Measurements from ENCODE around the gene TUBGCP5. TPM values are rescaled to one million over a fixed set of nuclear protein-coding genes. Genes with fewer than 3 reads are reported as not detected.

The TUBGCP5 gene
- total RNA-seq, 2 donors from 2014 or later = 6.8 to 11.6 TPM

DNA sequence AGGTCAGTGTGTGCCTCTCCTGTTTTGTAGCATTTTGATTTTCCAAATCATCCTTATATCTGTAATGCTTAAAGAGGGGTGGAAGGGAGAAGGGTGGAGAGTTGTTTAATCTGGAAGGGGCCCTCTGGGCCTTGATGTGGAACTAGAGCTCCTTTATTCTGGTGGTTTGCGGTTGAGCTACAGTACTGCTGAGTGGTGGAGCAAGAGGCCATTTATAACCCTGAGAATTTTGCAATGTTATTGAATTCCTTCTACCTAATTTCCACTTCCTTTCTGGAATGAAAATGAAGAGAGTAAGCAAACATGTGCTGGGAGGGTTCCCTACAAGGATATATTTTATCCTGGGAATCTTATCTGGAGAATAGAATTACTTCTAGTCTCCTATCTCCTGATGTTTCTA is 35.3 kb upstream of the TUBGCP5 start:
- Histone ChIP-seq H3K36me3 (no peaks in the 10 kb centered on the region), H3K9me3 (no peaks in the 10 kb centered on the region), H3K27me3 (no peaks in the 10 kb centered on the region), H3K4me3 (no peak overlapping the region), H3K4me1 (no peaks in the 10 kb centered on the region), H3K27ac (no peak overlapping the region)
- no peak for TF ChIP-seq CTCF (IDR thresholded peaks at IDR 0.05)
- DNase-seq (ENCODE audit: low spot score) = no peak

- no peaks in the 10 kb centered on the region for H3K9me3 ChIP-seq
- no peak overlapping the region for H3K4me3 ChIP-seq
- H3K27me3 ChIP-seq = no peaks in the 10 kb centered on the region
- no peak for DNase-seq (ENCODE audit: low spot score)
- H3K36me3 ChIP-seq = no peaks in the 10 kb centered on the region
- H3K27ac ChIP-seq = no peak overlapping the region
- no peaks in the 10 kb centered on the region for H3K4me1 ChIP-seq
- TF ChIP-seq CTCF (IDR thresholded peaks at IDR 0.05) = no peak
These were observed 34.7 kb upstream of the TUBGCP5 start for GRCh38 chr15:23073890-23074646.

- Histone ChIP-seq H3K27ac (no peak overlapping the region), H3K27me3 (no peaks in the 10 kb centered on the region), H3K9me3 (peaks cover 0 to 4% of the 10 kb centered on the region in 2 donors), H3K4me1 (no peaks in the 10 kb centered on the region), H3K36me3 (no peaks in the 10 kb centered on the region), H3K4me3 (no peak overlapping the region)
- no peak for DNase-seq (ENCODE audit: low spot score)
- no peak for TF ChIP-seq CTCF (IDR thresholded peaks at IDR 0.05)
These were observed 33.3 kb upstream of the TUBGCP5 start for GRCh38 chr15:23072633-23073032.

DNA sequence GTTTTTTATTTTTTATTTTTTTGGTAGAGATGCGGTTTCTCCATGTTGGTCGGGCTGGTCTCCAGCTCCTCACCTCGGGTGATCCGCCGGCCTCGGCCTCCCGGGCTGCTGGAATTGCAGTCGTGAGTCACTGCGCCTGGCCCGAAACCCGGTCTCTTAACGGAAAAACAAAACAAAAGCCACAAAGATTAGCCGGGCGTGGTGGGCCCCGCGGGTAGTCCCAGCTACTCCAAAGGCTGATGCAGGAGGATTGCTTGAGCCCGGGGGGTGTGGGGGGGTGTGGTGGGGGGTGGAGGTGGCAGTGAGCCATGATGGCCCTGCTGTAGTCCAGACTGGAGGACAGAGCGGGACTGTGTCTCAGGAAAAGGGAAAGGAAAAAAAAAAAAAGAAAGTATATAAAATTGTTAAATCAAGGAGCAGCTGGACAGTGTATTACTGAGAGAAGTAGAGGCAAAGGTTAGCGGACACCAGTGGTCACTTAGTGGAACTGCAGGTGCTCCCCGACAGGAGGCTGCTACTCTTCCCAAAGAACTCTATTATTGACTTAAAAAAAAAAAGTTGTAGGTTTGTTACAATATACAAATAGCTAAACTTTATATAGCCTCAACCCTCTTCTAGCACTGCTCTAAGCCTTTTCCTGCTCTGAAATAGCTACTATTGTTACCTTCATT is 30.3 kb upstream of the TUBGCP5 start:
- no peaks in the 10 kb centered on the region for H3K27me3 ChIP-seq
- no peak for DNase-seq (ENCODE audit: low spot score)
- H3K4me3 ChIP-seq = no peak overlapping the region
- no peaks in the 10 kb centered on the region for H3K4me1 ChIP-seq
- H3K9me3 ChIP-seq = peaks cover 0 to 7% of the 10 kb centered on the region in 2 donors
- H3K27ac ChIP-seq = no peak overlapping the region
- TF ChIP-seq CTCF (IDR thresholded peaks at IDR 0.05) = no peak
- H3K36me3 ChIP-seq = no peaks in the 10 kb centered on the region

DNA sequence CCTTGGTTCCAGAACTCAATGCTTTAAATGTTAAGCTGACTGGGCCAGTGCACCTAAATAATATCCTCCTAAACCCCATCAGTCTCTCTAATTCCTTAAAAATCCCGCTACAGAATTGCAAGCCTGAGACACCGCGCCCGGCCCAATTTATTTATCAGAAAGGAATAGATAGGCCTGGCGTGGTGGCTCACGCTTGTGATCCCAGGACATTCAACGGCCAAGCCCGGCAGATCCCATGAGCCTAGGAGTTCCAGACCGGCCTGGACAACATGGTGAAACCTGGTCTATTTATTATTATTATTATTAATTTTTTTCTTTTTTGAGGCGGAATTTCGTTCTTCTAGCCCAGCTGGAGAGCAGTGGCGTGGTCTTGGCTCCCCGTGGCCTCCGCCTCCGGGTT is 28.0 kb upstream of the TUBGCP5 start:
- no peak for TF ChIP-seq CTCF (IDR thresholded peaks at IDR 0.05)
- no peak for DNase-seq (ENCODE audit: low spot score)
- H3K27ac ChIP-seq = no peak overlapping the region
- H3K36me3 ChIP-seq = no peaks in the 10 kb centered on the region
- H3K9me3 ChIP-seq = peaks cover 0 to 7% of the 10 kb centered on the region in 2 donors
- no peak overlapping the region for H3K4me3 ChIP-seq
- no peaks in the 10 kb centered on the region for H3K27me3 ChIP-seq
- H3K4me1 ChIP-seq = no peaks in the 10 kb centered on the region

Measured in right atrium auricular region (tissue), 2 donors.